Upper lobe of left lung (tissue), 6 donors: ENCODE results near the gene RAB37. TPM values are rescaled to one million over a fixed set of nuclear protein-coding genes. Genes with fewer than 3 reads are reported as not detected.

Experiments
- ATAC-seq, 2 donors: fragments of 200-7000 bp; cut with Tn5 transposase; one replicate each; pipeline ENCODE4 v1.9.1; 2022; ENCODE audit warnings: mild to moderate bottlenecking in 2 of 2, moderate library complexity in 2 of 2; ENCODE audit not compliant: low FRiP score in 2 of 2
- DNase-seq, 2 donors: peaks; one replicate each; pipeline ENCODE4 v3.0.0-alpha.2; 2019 to 2020
- H3K27ac ChIP-seq, 4 donors: fragments of 200-600 bp; sonication (generic); one replicate each; pipeline ENCODE4 v1.5.1; 2016 to 2019
- H3K27me3 ChIP-seq, 4 donors: fragments of 200-600 bp; sonication (generic); one replicate each; pipeline ENCODE4 v1.5.1; 2017 to 2019
- H3K36me3 ChIP-seq, 4 donors: fragments of 200-600 bp; sonication (generic); one replicate each; pipeline ENCODE4 v1.5.1; 2016 to 2019
- H3K4me1 ChIP-seq, 4 donors: fragments of 200-600 bp; sonication (generic); one replicate each; pipeline ENCODE4 v1.5.1; 2018 to 2019
- H3K4me3 ChIP-seq, 4 donors: fragments of 200-600 bp; sonication (generic); one replicate each; pipeline ENCODE4 v1.5.1; 2017 to 2019; ENCODE audit warnings: mild to moderate bottlenecking in 2 of 4, moderate library complexity in 1 of 4
- H3K9me3 ChIP-seq, 4 donors: fragments of 200-600 bp; sonication (generic); one replicate each; pipeline ENCODE4 v1.5.1; 2018 to 2019
- EP300 ChIP-seq, 4 donors: sonication (generic); formaldehyde crosslinking; IDR thresholded peaks; one replicate each; pipeline ENCODE4 v1.5.1; 2017; ENCODE audit warnings: antibody characterized with exemption in 4 of 4, control low read depth in 2 of 4
- POLR2A ChIP-seq, 4 donors: fragments of 450-650 bp; IDR thresholded peaks; one replicate each; pipeline ENCODE4 v1.5.1; 2016 to 2017; ENCODE audit warnings: antibody characterized with exemption in 4 of 4, mild to moderate bottlenecking in 2 of 4
- POLR2AphosphoS5 ChIP-seq, 2 donors: sonication (generic); formaldehyde crosslinking; IDR thresholded peaks; one replicate each; pipeline ENCODE4 v1.5.1; 2017; ENCODE audit warnings: antibody characterized with exemption in 2 of 2
- WGBS, 2 donors: methylation state at CpG; one replicate each; pipeline ENCODE4 v1.1.5; 2017 to 2018; 5-methylcytosine and 5-hydroxymethylcytosine counted together
- total RNA-seq, 6 donors: library from RNA; depleted of rRNA in 4 of 6; stranded (reverse); fragments of >200 nt in 4 of 6; gene quantifications; one replicate each; pipeline versions ENCODE4 v1.1.0 to v1.2.1, GENCODE V29; 2016 to 2021
- TF ChIP-seq, protein P1 (sequence below), 6 experiments: fragments of 450-650 bp in 4 of 6; fragments of 200-600 bp in 2 of 6; sonication (generic) in 2 of 6; IDR thresholded peaks; one replicate each; pipeline ENCODE4 v1.5.1; 2016 to 2019; ENCODE audit warnings: antibody characterized with exemption in 6 of 6
- donor health status: DM: no; HTN: no; CAD: no; lungs with moderate emphysema.
- donor health status: DM: no; HTN: yes; CAD: no; lungs with severe emphysema.

Gene RAB37
- 1 to 10 TPM; 1.1 to 7.1 (median 3.7) TPM for total RNA-seq

DNA sequence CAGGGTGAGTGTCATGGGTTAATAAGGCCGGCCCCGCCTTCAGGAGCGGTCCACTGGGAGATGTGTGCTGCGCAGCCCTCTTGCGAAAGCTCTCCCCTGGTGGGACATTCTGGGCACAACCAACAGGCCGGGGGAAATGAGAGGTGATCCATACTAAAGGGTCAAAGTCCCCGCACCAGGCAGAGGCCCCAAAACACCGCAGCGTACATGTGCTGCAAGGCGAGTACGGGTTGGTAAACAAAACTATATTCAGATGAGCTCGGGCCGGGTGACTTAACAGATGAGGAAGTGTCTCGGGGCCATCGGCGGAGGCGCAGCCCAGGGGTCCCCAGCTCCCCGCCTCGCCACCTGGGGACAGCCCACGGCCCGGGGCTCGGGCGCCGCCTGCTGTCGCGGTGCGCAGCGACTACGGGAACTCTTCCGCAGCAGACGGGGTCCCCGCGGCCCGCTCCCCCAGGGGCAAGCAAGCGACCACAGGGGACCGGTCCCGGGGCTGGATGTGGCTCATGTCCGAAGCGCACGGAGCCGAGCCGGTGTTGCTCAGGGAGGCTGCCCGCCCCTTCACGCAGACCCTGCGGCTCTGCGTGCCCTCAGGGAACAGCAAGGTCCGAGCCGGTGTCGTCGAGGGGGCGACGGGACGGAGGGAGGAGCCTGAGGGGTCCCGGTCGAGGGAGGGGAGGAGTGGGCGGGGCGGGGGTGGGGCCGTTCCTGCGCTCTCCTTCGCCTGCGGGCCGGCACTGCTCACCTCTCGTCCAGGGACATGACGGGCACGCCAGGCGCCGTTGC is at the start of gene RAB37:
TSS of gene RAB37 (plus strand) at position 744 of the 786 bp plus-strand sequence. CDS start at position 761, 17 bp downstream.
- 0 to 4% methylated on average over 5 to 18 of the region's 67 CpGs for WGBS, 2 donors

DNA sequence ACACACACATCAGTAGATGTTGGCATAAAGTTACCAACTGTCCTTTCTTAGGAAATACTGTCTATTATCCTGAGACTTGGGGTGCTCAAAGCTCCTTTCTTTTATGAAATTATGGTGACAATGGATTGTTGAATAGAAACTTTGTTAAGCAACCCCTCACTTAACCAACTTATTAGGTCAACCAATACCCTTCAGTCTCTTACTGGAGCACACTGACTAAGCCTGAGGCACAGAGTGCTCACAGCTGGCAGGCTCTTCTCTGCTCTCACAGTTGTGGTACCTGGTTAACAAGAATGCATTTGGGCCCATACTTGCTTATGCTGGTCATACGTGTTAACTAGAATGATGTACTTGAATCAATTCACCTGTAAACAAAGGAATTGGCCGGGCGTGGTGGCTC is 49.2 kb upstream of the RAB37 start:
- H3K27me3 ChIP-seq: no peaks in the 10 kb centered on the region
- no peaks in the 10 kb centered on the region for H3K9me3 ChIP-seq
- no peak overlapping the region for H3K27ac ChIP-seq
- no peak overlapping the region for H3K4me3 ChIP-seq
- no peak for ATAC-seq
- no peaks in the 10 kb centered on the region for H3K36me3 ChIP-seq
- WGBS, 2 donors: 88 to 100% methylated on average over 2 to 3 of the region's 3 CpGs
- H3K4me1 ChIP-seq: peaks cover 0 to 10% (median 0%) of the 10 kb centered on the region in 4 donors
- DNase-seq: no peak
- TF ChIP-seq POLR2A (IDR thresholded peaks at IDR 0.05) (no peak), POLR2AphosphoS5 (IDR thresholded peaks at IDR 0.05) (no peak)

More for the DNA sequence above, at the start of gene RAB37:
- Histone ChIP-seq H3K4me3 (peak within 1 kb of the TSS; percentile 18 to 51 (median 44)), H3K27ac (peak within 1 kb of the TSS; percentile 38 to 81 (median 76)), H3K36me3 (no peaks in the 10 kb centered on the region), H3K9me3 (no peaks in the 10 kb centered on the region), H3K4me1 (peaks cover 31 to 55% (median 33%) of the 10 kb centered on the region in 4 donors), H3K27me3 (peaks cover 0 to 12% (median 2%) of the 10 kb centered on the region in 4 donors)
- TF ChIP-seq POLR2AphosphoS5 (IDR thresholded peaks at IDR 0.05) (no peak), POLR2A (IDR thresholded peaks at IDR 0.05) (no peak), EP300 (IDR thresholded peaks at IDR 0.05) (no peak)
- TF ChIP-seq, protein P1, sequence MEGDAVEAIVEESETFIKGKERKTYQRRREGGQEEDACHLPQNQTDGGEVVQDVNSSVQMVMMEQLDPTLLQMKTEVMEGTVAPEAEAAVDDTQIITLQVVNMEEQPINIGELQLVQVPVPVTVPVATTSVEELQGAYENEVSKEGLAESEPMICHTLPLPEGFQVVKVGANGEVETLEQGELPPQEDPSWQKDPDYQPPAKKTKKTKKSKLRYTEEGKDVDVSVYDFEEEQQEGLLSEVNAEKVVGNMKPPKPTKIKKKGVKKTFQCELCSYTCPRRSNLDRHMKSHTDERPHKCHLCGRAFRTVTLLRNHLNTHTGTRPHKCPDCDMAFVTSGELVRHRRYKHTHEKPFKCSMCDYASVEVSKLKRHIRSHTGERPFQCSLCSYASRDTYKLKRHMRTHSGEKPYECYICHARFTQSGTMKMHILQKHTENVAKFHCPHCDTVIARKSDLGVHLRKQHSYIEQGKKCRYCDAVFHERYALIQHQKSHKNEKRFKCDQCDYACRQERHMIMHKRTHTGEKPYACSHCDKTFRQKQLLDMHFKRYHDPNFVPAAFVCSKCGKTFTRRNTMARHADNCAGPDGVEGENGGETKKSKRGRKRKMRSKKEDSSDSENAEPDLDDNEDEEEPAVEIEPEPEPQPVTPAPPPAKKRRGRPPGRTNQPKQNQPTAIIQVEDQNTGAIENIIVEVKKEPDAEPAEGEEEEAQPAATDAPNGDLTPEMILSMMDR (IDR thresholded peaks at IDR 0.05): peak; percentile 31 to 87 (median 54)
- DNase-seq (peak; percentile 69 to 93), ATAC-seq (peak; percentile 31 to 67)

GRCh38 chr17:74690409-74690825 is 46.6 kb upstream of the RAB37 start:
- H3K27ac ChIP-seq: peak overlapping the region; percentile 24 to 77 (median 46)
- ATAC-seq: peak; percentile 72 to 84
- no peaks in the 10 kb centered on the region for H3K27me3 ChIP-seq
- TF ChIP-seq, protein P1 (IDR thresholded peaks at IDR 0.05): no peak
- TF ChIP-seq EP300 (IDR thresholded peaks at IDR 0.05): no peak
- TF ChIP-seq POLR2AphosphoS5 (IDR thresholded peaks at IDR 0.05): peak in 1 of 2 donors; percentile 10
- peak in 1 of 4 donors; percentile 50 for TF ChIP-seq POLR2A (IDR thresholded peaks at IDR 0.05)
- peak in 1 of 2 donors; percentile 76 for DNase-seq
- H3K9me3 ChIP-seq: no peaks in the 10 kb centered on the region
- H3K4me1 ChIP-seq: peaks cover 0 to 10% (median 0%) of the 10 kb centered on the region in 4 donors
- no peaks in the 10 kb centered on the region for H3K36me3 ChIP-seq
- WGBS, 2 donors: 51 to 68% methylated on average over 6 of the region's 6 CpGs
- H3K4me3 ChIP-seq: no peak overlapping the region

DNA sequence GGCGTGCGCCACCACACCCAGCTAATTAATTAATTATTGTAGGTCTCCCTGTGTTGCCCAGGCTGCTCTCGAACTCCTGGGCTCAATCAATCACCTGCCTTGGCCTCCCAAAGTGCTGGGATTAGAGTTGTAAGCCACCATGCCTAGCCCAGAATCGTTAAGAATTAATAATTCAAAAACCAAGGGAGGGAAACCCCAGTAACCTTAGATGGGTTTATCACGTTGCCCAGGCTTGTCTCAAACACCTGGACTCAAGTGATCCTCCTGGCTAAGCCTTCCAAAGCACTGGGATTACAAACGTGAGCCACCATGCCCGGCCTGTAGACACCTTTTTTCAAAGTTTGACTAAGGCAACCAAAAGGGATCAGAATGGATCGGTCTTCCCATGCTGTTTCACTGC is 45.9 kb upstream of the RAB37 start:
- no peak for ATAC-seq
- Histone ChIP-seq H3K4me1 (peaks cover 0 to 10% (median 0%) of the 10 kb centered on the region in 4 donors), H3K27me3 (no peaks in the 10 kb centered on the region), H3K27ac (peak overlapping the region; percentile 13 to 65 (median 40)), H3K4me3 (no peak overlapping the region), H3K36me3 (no peaks in the 10 kb centered on the region), H3K9me3 (no peaks in the 10 kb centered on the region)
- no peak for DNase-seq
- TF ChIP-seq POLR2AphosphoS5 (IDR thresholded peaks at IDR 0.05) (no peak), POLR2A (IDR thresholded peaks at IDR 0.05) (no peak), EP300 (IDR thresholded peaks at IDR 0.05) (no peak)
- TF ChIP-seq, protein P1 (IDR thresholded peaks at IDR 0.05): no peak
- WGBS, 2 donors: 76 to 82% methylated on average over 7 to 8 of the region's 8 CpGs

GRCh38 chr17:74694081-74694480 is 43.0 kb upstream of the RAB37 start:
- peaks cover 0 to 7% (median 0%) of the 10 kb centered on the region in 4 donors for H3K4me1 ChIP-seq
- DNase-seq (no peak), ATAC-seq (no peak)
- no peak overlapping the region for H3K4me3 ChIP-seq
- no peaks in the 10 kb centered on the region for H3K36me3 ChIP-seq
- H3K9me3 ChIP-seq: no peaks in the 10 kb centered on the region
- no peak for TF ChIP-seq POLR2A (IDR thresholded peaks at IDR 0.05)
- no peak for TF ChIP-seq POLR2AphosphoS5 (IDR thresholded peaks at IDR 0.05)
- TF ChIP-seq EP300 (IDR thresholded peaks at IDR 0.05): no peak
- TF ChIP-seq, protein P1 (IDR thresholded peaks at IDR 0.05): no peak
- no peaks in the 10 kb centered on the region for H3K27me3 ChIP-seq
- H3K27ac ChIP-seq: no peak overlapping the region
- WGBS, 2 donors: 78 to 89% methylated on average over 4 of the region's 4 CpGs
